HG03378 (cell line): ENCODE measurements around the gene GTF2F2.

Experiments
- ATAC-seq: cut with Tn5 transposase; IDR thresholded peaks from one replicate; pipeline ENCODE4 v1.9.1; 2021; ENCODE audit warnings: mild to moderate bottlenecking, moderate library complexity; ENCODE audit not compliant: unreplicated experiment

The GTF2F2 gene

DNA sequence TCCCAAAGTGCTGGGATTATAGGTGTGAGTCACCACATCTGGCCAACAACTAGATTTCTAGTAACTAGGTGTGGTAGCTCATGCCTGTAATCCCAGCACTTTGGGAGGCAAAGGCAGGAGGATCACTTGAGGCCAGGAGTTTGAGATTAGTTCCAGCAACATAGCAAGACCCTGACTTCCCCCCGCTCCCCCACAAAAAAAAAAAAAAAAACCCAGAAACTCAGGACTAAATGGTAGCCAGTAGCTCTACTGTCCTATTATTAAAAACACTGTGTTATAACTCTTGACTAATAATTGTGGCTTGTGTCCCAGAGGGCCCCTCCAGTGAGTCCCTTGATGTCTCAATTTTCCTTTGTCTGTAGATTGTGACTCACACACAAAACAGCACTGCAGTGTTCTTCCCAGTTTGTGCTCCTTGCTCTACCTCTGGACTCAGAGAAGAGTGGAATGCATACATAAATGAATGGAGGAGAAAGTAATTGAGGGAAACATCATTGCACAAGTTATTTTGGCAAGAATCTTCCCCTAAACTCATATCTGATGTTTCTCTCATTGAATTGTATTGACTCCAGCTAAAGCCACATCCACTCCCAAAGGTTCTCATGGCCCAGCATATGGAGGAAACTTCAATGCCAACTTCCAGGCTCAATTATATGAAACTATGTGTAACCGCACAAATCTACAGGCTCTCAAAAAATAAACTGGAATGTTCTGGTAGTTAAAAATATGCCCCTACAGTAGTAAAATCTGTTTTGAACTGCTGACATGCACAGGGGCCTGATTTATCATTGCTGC lies 211.9 kb downstream of the GTF2F2 start:
- no peak for ATAC-seq

DNA sequence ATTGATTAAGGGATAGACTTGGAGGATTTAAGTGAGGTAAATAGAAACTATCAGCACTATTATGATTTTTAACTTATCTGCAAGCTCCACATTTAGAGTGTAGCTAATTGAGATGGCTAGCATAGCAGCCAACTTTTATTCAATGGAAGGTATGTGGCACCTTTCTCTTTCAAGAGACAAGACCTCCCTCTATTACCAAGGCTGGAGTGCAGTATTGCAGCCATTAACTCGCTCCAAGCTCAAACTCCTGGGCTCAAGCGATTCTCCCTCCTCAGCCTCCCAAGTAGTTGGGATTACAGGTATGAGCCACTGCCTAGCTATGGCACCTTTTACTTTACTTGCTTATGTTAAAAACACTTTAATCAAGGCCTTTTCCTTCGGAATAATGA lies 212.5 kb downstream of the GTF2F2 start:
- ATAC-seq = no peak

DNA sequence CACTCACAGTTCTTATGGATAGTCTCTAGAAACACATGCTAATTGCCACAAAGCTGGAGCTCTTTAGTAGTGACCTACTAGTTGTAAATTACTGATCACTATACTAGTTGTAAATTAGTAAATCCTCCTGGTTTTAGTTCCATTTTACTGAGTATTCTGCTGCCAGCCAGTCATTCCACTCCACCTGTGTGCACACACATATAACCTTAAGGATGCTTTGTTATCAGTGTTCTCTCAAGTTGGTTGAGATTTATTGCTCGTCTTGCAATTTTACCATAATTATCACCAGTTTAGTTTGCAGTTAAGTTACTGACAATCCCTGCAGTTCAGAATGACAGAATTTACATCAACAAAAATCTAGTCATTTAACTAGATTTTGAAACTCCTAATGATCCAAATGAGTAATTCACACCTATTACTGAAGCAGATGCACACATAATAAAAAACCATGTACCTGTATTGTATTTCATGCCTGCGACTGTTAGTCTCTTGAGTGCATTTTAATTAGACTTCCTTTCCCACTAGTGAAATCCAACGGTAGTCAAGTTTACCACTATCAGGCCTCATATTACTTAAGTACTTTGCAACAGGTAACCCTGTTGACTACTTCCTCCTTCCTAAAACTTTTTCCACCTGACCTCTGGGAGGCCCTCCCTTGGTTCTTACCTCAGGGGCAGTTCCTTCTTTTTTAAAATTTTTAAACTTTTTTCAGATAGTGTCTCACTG lies 213.1 kb downstream of the GTF2F2 start:
- ATAC-seq = no peak
